GM18873 (cell line): ENCODE data around the gene DDX31.

Experiments used
- ATAC-seq: cut with Tn5 transposase; IDR thresholded peaks from one replicate; pipeline ENCODE4 v1.9.1; 2021; ENCODE audit warnings: mild to moderate bottlenecking, moderate library complexity, moderate number of reproducible peaks; ENCODE audit not compliant: unreplicated experiment, low FRiP score

Gene DDX31

DNA sequence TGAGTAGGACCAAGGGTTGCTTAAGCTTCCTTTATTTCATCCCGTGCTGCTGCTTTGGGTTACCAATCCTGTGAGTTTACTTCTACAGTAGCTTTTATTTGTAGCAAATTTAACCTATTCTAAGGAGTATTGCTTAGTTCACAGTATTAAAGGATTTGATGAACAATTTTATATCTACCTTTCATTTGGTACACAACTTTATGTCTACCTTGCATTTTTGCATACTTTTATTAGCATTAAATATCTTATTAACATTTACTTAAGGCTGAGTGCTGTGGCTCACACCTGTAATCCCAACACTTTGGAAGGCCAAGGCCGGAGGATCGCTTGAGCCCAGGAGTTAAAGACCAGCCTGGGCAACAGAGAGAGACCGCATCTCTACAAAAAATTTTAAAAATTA, 4.7 kb upstream of the DDX31 start:
- ATAC-seq, result no peak

DNA sequence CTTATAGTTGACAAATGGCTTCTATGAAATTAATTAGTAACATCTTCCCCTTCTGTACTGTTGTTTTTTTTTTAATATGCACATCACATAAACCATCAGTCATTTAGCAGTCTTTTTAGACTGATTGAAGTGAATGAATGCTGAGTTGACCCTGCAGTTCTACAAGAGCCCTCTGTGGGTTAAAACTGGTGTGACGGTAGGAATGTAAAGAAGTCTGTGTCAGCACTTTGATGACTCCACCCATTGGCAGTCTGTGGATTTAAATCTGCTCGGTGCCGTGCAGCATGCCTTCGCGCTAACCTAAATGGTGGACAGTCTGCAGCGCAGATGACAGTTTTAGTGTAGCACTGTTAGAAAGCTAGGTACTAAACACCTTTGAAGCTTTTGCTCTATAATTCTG, 3.6 kb upstream of the DDX31 start:
- no peak for ATAC-seq

DNA sequence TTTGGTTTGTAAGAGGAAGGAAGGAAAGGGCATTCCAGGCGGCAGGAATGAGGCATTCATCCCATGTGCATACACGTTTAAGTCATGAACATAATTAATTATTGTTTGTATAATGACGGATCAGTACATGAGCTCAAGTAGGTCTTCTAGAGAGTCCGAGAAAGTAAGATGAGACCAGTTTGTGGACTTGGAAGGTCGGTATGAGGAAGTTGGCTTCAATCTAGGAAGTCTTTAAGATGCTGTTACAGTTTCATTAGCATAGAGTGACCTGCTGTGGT, 2.6 kb upstream of the DDX31 start:
- no peak for ATAC-seq

DNA sequence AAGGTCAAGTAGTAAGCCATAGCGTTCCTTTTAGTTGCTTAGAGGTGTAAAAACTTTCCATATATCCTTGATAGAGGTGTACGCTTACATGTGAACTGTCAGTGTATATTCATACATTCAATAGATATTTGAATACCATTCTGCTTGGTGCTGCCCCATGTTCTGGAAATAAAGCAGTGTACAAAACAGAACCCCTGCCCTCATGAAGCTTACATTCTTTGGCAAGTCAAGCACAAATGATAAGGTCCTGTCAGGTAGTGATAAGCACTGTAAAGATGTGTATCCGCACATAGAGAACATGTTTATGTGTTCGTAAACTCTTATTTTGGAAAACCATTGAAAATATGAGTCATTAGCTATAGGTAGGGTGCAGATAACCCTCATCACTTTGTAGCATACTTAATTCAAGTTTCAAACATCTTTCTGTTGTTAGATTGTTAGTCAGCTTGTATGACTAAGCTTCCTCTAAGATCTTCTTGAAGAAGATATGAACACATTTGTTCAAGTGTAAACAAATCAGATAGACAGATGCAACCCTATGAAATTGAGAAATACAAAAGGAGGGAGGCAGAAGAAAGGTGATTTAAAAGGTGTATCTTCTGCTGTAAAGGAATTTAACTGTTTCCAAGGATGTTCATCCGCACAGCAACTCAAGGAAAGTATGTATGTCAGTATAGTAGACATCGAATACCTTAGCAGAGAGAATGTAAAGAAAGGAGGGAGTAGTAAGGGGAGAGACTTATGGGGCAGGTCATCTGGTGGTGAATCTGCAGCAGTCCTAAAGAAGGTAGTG, 2.0 kb upstream of the DDX31 start:
- no peak for ATAC-seq

DNA sequence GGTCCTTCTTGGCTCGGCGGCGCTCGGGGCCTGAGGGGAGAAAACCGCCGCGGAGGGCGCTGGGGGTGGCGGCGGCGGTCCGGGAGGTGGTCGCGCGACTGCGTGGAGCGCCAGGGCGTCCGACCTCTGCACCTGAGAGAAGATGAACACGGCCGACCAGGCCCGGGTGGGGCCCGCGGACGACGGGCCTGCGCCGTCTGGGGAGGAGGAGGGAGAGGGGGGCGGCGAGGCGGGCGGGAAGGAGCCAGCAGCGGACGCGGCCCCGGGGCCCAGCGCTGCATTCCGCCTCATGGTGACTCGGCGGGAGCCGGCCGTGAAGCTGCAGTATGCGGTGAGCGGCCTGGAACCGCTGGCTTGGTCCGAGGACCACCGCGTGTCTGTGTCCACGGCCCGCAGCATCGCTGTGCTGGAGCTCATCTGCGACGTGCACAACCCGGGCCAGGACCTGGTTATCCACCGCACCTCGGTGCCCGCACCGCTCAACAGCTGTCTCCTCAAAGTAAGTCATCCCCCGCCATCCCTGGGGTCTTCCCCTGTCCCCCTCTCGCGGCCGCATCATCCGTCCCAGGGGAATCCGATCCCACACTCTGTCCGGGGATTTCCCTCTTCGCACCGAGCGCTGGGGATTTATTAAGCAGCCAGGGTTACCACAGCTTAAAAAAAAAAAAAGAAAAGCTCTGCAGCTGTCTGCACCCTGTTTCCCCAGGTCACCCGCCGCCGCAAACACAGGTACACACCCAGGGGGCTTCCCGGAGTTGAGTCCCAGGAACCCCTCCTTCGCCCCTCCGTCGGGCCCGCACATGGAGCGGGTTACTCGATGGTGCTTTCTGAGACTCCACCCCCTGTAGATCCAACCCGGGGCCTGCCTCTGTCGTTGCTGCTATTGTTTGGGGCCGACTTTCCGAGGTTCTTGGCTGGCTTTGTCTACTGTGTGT, 941 bp upstream of the DDX31 start, which contains the start of gene GTF3C4:
Gene GTF3C4 (plus strand): TSS at position 8 of the 935 bp plus-strand sequence. CDS start 135 bp downstream, at position 143.
- ATAC-seq, result no peak

DNA sequence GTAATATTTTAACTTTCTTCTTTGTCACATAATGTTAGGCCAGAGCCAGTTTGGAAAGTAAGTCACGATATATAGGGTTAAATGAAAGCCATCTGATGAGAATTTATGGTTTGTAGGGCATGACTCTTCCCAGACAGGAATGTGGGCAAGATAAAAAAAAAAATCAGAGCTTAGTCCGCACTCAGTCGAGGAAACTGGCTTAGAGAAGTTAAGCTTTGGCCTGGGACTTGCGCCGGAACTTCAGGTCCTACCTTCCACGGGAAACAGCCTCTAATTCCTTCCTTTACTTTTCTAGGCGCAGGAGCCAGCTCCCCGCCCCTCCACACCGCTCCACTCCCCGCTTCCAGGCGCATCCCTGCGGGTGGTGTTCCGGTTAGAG, 475 bp downstream of the DDX31 start:
- ATAC-seq, result no peak

DNA sequence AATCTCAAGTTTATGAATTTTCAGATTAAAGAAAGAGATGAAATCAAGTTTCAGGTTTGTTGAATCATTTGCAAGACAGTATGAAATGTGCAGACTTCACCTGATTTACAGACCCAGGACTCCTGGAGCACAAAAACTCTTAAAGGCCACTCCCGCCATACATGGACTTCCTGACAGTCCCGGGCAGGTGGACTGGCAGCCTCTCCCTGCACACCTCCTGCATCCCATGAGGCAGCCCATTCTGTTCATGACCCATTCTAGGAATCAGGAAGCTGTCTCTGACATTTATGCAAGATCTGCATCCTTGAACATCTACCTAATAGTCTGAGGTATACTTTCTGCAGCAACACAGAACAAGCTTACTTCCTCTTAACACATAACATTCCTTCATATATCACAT, 5.9 kb downstream of the DDX31 start:
- no peak for ATAC-seq

DNA sequence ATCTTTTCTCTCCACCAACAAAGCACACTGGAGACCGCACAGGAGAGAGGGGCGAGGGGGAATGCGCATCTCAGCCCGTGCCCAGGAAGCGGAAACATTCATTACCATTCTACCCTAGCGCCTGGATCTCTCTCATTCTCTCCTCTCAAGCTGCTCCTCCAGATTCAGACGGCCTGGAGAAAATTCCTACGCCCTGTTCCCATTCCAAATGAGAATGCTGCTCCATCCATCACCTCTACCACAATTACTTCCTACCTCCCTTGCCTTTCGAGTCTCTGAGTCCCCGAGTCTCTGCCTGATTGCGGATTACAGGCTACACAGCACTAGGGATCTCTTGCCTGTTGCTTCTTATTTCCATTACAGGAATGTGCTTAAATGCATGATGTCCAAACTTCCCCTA, 6.7 kb downstream of the DDX31 start:
- ATAC-seq, result no peak

DNA sequence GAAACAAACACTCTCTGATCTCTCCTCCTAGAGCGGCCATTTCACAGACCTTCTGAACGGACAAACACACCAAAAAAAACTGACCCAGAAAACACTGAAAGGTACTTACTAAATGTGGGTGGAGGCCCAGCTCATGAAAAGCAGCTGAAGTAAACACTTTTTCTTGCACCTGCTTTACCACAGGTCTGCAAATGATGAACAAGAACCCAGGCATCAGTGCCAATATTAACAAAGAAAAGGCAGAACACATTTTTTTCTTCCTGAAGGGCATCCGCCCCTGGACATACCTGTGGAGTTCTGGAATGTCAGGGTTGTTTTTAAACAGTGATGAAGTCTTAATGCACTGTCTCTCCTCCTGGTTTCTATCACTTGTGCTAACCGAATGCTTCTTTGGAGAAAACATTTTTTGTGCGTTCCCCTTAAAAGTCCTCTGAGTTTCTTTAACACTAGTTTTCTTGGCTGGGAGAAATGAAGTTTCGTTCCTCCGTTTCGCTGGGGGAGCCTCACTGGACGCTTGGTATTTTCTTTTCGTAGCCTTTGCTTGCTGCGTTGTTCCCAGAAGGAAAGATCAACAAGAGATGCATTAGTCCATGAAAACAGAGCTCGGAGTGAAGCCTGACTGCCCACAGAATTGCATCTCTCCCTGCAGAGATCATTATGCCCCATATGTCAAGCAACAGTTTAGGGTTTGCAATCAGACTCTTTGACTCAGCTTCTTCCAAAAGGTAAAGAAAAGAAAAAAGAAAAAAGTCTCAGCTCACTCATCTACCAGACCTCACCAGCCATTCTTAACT, 7.4 kb downstream of the DDX31 start:
- ATAC-seq, result no peak

DNA sequence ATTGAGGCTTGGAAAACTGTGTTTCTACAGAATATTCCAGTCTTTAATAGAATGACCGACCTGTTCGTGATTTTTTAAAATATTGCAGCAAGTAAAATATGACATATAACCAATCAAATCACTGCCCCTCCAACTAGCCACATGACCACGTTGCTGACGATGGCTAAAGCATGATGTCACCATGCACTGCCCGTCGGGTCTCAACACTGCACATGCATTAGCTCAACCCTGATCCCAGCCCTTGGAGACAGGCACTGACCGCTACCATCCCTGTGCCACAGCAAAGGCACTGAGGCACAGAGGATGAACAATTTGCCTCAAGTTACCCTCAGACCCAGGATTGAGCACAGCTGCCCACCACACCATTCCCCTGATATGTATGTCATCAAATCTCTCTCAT, 13.5 kb downstream of the DDX31 start:
- ATAC-seq, result no peak

DNA sequence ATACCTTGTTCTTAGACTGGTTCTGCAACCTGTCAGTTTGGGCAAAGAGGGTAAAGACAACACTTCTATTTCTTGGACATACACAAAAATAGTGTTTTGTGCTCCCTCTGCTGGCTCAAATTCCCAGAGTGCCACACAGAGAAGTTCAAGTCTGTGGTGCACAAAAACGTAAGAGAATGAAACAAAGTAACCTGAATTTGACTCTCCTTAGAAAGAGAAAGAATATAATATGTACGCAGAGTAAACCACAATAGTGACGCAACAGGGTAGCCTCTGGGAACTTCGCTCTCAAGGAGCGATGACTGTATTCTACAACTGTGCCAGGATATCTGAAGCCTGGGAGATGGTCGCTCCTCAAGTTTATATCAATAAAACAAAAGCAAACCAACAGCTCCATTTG, 18.5 kb downstream of the DDX31 start:
- ATAC-seq, result no peak

DNA sequence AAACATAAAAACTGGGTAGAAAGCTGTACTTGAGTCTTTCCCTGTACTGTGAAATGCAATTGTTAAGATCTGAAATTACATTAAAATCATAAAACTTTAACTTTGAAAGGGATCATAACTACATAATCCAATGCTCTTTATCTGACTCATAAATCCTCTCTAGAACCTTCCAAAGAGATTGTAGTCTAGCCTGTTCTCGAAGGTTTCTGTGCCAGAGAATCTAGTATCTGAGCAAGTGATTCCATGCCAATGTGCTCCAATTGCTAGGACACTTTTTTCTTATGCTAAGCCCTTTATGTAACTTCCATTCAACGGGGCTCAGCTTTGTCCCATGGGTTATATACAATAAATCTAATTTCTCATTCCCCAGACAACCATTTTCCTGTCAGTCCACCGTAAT, 21.1 kb downstream of the DDX31 start:
- ATAC-seq, result no peak

DNA sequence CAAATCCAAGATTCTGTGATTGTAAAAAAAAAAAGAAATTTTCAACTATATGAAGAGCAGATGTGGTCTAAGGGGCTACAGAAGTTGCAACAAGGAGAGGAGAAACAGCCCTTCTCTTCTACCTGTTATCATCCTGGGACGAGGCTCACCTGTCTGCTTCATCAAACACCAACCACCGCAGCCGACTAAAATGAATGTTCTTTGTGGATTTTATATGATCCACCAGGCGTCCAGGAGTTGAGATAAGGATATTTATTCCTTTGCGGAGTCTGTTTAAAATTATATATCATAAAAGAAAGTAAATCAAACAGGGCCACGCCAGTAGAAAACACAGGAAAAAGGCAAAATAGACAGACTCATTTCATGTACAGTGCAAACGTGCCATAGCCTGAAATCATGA, 21.5 kb downstream of the DDX31 start:
- no peak for ATAC-seq

DNA sequence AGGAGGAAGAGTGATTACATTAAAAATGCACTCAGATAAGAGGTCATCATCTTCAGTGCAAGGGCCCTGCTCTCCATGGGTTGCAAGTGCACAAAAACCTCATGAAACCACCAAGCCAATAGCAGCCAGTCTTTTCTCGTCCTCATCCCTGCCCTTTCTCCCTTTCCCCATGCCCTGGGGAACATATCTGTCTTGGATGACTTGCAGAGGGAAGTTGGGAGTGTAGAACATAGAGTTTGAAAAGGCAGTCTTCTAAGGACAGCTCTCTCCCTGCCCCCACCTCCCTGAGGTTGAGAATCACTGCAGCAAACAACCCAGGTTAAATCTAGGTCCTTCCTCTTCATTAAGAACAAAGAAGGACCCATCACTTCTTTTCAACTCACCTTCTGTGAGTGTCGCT, 22.0 kb downstream of the DDX31 start:
- ATAC-seq, result no peak

DNA sequence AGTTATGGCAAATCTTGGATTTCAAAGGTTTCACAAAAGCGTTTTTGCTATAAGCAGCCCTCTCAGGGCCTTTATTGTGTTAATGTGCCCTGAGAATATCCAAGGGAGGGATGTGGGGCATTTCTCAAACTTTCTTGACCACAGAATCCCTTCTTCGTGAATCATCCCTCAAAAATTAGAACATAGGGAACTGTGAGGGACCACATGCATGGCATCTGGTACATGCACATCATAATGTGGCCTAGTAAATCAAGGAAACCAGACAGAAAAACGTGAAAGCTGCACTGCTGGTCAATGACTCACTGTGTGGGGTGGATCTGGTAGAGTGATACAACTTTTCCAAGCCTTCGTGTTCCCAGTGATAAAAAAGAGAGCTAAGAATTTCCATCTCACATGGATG, 22.4 kb downstream of the DDX31 start:
- no peak for ATAC-seq

DNA sequence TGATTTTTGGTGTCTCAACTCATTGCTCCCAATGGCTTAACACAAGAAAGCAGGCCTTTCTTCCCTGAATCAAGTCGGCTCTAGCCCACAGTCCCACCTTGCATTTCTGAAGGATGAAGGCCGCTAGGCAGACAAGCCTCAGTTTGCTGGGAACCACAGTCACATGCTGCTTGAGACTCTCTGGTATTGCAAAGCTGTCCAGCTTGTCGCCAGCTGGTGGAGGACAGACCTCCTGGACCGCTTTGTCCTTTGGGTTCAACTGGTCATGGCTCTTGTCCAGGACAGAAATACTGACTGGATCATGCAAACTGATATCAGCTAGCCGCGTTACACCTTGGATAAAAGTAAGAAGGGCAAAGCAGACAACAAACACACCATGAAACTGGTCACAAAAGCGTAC, 23.1 kb downstream of the DDX31 start:
- no peak for ATAC-seq

DNA sequence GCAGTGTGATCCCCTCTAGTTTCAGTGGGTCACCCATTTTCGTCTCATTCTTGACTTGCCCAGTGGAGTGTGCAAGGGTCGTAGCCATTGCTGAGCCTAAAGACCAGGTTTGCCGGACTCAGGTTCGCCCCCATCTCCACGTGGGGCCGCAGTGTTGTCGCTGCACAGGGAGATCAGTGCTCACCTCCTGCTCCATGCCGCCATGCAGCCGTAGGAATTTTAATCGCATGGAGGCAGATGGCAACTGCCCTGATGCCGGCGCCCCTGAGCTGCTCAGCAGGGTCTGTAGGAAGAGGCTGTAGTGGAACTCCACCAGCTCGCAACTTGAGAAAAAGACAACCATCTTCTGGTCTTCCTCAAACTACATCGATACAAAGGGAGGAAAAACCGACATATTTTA, 24.1 kb downstream of the DDX31 start:
- ATAC-seq, result no peak

DNA sequence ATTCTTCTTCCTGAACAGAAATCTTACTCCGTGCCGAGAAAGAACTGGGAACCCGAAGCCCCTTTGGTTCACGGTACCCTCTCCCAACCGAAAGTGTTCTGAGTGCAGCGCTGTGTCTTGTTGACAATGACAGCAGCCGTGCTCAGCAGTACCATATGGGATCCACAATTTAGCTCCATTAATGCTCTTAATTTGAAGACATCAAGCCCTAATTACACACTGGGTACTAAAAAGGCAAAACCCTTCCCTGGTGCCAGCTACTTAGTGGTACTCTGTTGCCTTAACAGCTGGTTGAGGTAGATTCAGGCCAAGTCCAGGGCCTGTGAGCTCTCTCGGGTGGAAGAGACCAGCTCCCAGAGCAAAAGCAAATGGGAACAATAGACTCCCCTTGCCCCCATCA, 24.5 kb downstream of the DDX31 start:
- ATAC-seq, result no peak

DNA sequence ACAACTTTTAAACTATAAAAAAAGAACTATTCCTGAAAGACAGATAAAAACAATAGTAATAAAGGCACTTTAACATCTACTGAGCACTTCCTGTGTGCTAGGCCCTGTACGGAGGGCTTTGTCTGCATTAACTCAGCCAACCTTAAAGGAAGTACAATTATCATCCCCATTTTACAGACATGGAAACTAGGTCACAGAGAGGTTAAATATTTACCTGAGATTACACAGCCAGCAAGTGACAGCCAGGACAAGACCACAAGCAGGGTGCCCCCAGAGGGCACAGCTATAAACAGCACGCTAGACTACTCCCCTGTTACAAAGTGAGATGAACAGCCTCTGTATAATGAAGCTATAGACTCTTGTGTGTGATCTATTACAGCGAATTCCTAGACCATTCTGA, 25.5 kb downstream of the DDX31 start:
- no peak for ATAC-seq

DNA sequence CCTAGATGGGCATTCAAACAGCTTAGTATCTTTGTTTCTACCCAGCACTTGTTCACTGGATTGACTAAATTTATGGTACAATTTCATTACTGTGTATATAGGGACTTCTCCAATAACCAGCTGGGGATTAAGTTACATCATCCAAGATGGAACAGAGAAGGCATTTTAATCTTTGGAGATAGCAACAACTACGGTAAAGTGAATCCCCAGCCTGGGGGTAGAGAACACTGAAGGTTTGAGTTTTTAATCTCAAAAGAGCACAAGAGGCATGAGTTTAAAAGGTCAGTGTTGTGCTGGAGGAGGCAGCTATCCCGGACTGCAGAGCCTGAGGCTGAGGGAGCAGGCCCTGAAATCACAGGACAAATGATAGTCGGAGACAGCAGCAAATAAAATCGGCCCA, 28.6 kb downstream of the DDX31 start:
- no peak for ATAC-seq

DNA sequence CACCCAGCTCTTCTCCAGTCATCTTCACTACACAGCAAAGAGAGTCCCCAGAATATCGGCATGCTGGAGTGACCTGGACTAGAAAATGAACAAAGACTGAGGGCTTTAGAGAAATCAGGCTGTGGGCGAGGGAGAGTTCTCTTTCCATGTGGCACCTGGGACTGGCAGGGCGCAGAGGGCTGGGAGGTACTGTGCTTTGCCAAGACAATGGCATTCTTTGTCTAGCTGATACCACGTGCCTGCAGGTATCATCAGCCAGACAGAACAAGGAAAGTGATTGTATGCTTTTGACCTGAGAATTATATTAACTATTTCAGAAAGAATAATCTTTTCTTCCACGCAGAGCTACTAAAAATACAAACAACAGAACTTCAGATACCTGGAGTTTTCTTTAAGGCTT, 30.5 kb downstream of the DDX31 start:
- no peak for ATAC-seq
